ENCODE data around the gene GNB2. TPM values are rescaled to one million over a fixed set of nuclear protein-coding genes. Genes with fewer than 3 reads are reported as not detected.
A peak's percentile ranks its signal among the peaks of the same experiment; 100 is the strongest.

The GNB2 gene
- total and polyA plus RNA-seq, 2 of the 13 experiments (the other 11 are each of a cell fraction or from before 2014, with no cell fraction given) = 48.3 to 67.1 TPM

- TF ChIP-seq, protein P1, sequence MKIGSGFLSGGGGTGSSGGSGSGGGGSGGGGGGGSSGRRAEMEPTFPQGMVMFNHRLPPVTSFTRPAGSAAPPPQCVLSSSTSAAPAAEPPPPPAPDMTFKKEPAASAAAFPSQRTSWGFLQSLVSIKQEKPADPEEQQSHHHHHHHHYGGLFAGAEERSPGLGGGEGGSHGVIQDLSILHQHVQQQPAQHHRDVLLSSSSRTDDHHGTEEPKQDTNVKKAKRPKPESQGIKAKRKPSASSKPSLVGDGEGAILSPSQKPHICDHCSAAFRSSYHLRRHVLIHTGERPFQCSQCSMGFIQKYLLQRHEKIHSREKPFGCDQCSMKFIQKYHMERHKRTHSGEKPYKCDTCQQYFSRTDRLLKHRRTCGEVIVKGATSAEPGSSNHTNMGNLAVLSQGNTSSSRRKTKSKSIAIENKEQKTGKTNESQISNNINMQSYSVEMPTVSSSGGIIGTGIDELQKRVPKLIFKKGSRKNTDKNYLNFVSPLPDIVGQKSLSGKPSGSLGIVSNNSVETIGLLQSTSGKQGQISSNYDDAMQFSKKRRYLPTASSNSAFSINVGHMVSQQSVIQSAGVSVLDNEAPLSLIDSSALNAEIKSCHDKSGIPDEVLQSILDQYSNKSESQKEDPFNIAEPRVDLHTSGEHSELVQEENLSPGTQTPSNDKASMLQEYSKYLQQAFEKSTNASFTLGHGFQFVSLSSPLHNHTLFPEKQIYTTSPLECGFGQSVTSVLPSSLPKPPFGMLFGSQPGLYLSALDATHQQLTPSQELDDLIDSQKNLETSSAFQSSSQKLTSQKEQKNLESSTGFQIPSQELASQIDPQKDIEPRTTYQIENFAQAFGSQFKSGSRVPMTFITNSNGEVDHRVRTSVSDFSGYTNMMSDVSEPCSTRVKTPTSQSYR (CRISPR knock-in tag; IDR thresholded peaks at IDR 0.05; ENCODE audit: borderline replicate concordance) = no peak
- no peak for TF ChIP-seq MTA3 (CRISPR knock-in tag; IDR thresholded peaks at IDR 0.05)
- TF ChIP-seq ZNF615 (CRISPR knock-in tag; IDR thresholded peaks at IDR 0.05; ENCODE audit: borderline replicate concordance) = no peak
- 0 out of 2 replicates have a peak, but pooled peaks have one; percentile 56 for TF ChIP-seq ARID2 (CRISPR knock-in tag; IDR thresholded peaks at IDR 0.05; ENCODE audit: borderline replicate concordance)
- no peak for TF ChIP-seq TIGD3 (CRISPR knock-in tag; IDR thresholded peaks at IDR 0.05; ENCODE audit: borderline replicate concordance)
- TF ChIP-seq FOXP1 (IDR thresholded peaks at IDR 0.05) = no peak
- no peak for TF ChIP-seq FOXP1 (CRISPR knock-in tag; IDR thresholded peaks at IDR 0.05)
- TF ChIP-seq ZNF619 (CRISPR knock-in tag; IDR thresholded peaks at IDR 0.05) = 0 out of 2 replicates have a peak, but pooled peaks have one; percentile 24
- TF ChIP-seq RARG (CRISPR knock-in tag; IDR thresholded peaks at IDR 0.05; ENCODE audit: low read depth) = no peak
- TF ChIP-seq ZC3H4 (CRISPR knock-in tag; IDR thresholded peaks at IDR 0.05; ENCODE audit: borderline replicate concordance) = no peak
- no peak for TF ChIP-seq ZKSCAN8 (CRISPR knock-in tag; IDR thresholded peaks at IDR 0.05; ENCODE audit: borderline replicate concordance)
- 0 out of 2 replicates have a peak, but pooled peaks have one; percentile 34 for TF ChIP-seq HDAC2 (CRISPR knock-in tag; IDR thresholded peaks at IDR 0.05)
- TF ChIP-seq, protein P2, sequence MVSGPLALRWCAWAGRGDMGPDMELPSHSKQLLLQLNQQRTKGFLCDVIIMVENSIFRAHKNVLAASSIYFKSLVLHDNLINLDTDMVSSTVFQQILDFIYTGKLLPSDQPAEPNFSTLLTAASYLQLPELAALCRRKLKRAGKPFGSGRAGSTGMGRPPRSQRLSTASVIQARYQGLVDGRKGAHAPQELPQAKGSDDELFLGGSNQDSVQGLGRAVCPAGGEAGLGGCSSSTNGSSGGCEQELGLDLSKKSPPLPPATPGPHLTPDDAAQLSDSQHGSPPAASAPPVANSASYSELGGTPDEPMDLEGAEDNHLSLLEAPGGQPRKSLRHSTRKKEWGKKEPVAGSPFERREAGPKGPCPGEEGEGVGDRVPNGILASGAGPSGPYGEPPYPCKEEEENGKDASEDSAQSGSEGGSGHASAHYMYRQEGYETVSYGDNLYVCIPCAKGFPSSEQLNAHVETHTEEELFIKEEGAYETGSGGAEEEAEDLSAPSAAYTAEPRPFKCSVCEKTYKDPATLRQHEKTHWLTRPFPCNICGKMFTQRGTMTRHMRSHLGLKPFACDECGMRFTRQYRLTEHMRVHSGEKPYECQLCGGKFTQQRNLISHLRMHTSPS (CRISPR knock-in tag; IDR thresholded peaks at IDR 0.05; ENCODE audit: low read depth) = no peak
- TF ChIP-seq ZMYM4 (CRISPR knock-in tag; IDR thresholded peaks at IDR 0.05) = peak; percentile 52
- TF ChIP-seq, protein P3, sequence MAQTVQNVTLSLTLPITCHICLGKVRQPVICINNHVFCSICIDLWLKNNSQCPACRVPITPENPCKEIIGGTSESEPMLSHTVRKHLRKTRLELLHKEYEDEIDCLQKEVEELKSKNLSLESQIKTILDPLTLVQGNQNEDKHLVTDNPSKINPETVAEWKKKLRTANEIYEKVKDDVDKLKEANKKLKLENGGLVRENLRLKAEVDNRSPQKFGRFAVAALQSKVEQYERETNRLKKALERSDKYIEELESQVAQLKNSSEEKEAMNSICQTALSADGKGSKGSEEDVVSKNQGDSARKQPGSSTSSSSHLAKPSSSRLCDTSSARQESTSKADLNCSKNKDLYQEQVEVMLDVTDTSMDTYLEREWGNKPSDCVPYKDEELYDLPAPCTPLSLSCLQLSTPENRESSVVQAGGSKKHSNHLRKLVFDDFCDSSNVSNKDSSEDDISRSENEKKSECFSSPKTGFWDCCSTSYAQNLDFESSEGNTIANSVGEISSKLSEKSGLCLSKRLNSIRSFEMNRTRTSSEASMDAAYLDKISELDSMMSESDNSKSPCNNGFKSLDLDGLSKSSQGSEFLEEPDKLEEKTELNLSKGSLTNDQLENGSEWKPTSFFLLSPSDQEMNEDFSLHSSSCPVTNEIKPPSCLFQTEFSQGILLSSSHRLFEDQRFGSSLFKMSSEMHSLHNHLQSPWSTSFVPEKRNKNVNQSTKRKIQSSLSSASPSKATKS (CRISPR knock-in tag; IDR thresholded peaks at IDR 0.05) = no peak
- no peak for TF ChIP-seq GMEB2 (CRISPR knock-in tag; IDR thresholded peaks at IDR 0.05; ENCODE audit: low read depth)
- no peak for TF ChIP-seq ZBTB7B (CRISPR knock-in tag; IDR thresholded peaks at IDR 0.05)
- no peak for TF ChIP-seq ZBTB3 (CRISPR knock-in tag; IDR thresholded peaks at IDR 0.05; ENCODE audit: borderline replicate concordance, low read depth)
- no peak for TF ChIP-seq ZNF230 (CRISPR knock-in tag; IDR thresholded peaks at IDR 0.05)
- TF ChIP-seq, protein P4, sequence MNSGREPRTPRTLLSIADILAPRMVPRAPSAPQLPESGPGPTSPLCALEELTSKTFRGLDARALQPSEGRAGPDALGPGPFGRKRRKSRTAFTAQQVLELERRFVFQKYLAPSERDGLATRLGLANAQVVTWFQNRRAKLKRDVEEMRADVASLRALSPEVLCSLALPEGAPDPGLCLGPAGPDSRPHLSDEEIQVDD (CRISPR knock-in tag; IDR thresholded peaks at IDR 0.05; ENCODE audit: borderline replicate concordance) = no peak
Measured at GRCh38 chr7:100706672-100707311, 33.3 kb downstream of the GNB2 start (continued).
